Upper lobe of left lung (tissue), 4 donors: ENCODE data around the gene TMEM235.
A peak's percentile ranks its signal among the peaks of the same experiment; 100 is the strongest.
"Not testable (repeated sequence)": the region's sequence is repeated elsewhere in the genome, so short reads cannot be mapped to it uniquely, and the experiment has no call there.

ENCODE experiments used
- CTCF ChIP-seq, 6 experiments: fragments of 450-650 bp in 4 of 6; fragments of 200-600 bp in 2 of 6; sonication (generic) in 2 of 6; IDR thresholded peaks; one replicate each; pipeline ENCODE4 v1.5.1; 2016 to 2019; ENCODE audit warnings: antibody characterized with exemption in 6 of 6
- EP300 ChIP-seq, 4 donors: sonication (generic); formaldehyde crosslinking; IDR thresholded peaks; one replicate each; pipeline ENCODE4 v1.5.1; 2017; ENCODE audit warnings: antibody characterized with exemption in 4 of 4, control low read depth in 2 of 4
- POLR2A ChIP-seq, 4 donors: fragments of 450-650 bp; IDR thresholded peaks; one replicate each; pipeline ENCODE4 v1.5.1; 2016 to 2017; ENCODE audit warnings: antibody characterized with exemption in 4 of 4, mild to moderate bottlenecking in 2 of 4
- POLR2AphosphoS5 ChIP-seq, 2 donors: sonication (generic); formaldehyde crosslinking; IDR thresholded peaks; one replicate each; pipeline ENCODE4 v1.5.1; 2017; ENCODE audit warnings: antibody characterized with exemption in 2 of 2

GRCh38 chr17:78235022-78235421 is 3.6 kb downstream of the TMEM235 start:
- not testable (repeated sequence) for TF ChIP-seq CTCF, POLR2A, EP300 (IDR thresholded peaks at IDR 0.05)
- peak in 1 of 2 donors; percentile 7 for TF ChIP-seq POLR2AphosphoS5 (IDR thresholded peaks at IDR 0.05)
